ENCODE results near the gene MFSD6.

GRCh38 chr2:190382851-190383250, 25.3 kb upstream of the MFSD6 start:
- TF ChIP-seq POLR2AphosphoS5 (IDR thresholded peaks at IDR 0.05; ENCODE audit: borderline replicate concordance, low read depth, low read length) (no peak), EZH2 (IDR thresholded peaks at IDR 0.05) (no peak)
